Midbrain (tissue), 1 donor: Measurements from ENCODE around the gene MGAT5B.

Experiments used
- DNase-seq: peaks from one replicate; lab custom pipeline; 2025; lab: John Stamatoyannopoulos, UW

MGAT5B gene

GRCh38 chr17:76905836-76906235 lies 37.6 kb downstream of the MGAT5B start:
- no peak for DNase-seq

- DNase-seq, result no peak
Observed at GRCh38 chr17:76906463-76906862, 38.3 kb downstream of the MGAT5B start.

- no peak for DNase-seq
Observed at GRCh38 chr17:76907352-76907751, 39.1 kb downstream of the MGAT5B start.

DNA sequence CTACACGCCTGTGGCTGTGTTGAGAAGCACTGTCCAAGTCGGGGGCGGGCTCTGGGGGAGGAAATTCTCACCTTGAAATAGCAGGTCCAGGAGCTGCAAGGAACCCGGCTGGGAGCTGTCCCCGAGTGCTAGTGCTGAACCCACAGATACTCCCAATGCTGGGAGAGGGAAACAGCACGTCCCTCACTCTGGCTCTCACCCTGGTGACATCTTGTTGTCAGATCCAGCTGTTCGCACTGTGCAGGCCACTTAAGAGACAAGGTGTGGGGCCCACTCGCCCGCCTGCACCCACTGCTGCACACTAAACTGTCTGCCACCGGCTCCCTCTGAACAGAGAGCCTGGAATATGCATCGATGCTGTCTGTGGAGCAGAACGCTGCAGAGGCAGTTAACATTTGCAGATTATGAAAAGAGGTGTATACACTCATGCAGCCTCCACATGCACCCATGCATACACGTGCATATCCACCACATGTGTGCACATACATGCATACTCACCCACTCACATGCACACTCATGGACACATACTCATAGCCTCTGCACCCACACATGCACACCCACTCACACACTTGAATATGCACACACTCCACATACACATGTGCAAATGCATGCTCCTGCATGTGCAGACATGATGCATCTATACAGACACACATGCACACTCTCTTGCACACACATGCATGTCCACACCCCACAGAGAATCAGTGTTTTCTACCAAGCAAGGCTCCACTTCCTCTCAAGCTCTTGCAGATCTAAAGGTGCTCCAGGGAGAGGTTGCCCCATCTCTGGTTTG lies 42.0 kb downstream of the MGAT5B start:
- DNase-seq, result no peak

DNA sequence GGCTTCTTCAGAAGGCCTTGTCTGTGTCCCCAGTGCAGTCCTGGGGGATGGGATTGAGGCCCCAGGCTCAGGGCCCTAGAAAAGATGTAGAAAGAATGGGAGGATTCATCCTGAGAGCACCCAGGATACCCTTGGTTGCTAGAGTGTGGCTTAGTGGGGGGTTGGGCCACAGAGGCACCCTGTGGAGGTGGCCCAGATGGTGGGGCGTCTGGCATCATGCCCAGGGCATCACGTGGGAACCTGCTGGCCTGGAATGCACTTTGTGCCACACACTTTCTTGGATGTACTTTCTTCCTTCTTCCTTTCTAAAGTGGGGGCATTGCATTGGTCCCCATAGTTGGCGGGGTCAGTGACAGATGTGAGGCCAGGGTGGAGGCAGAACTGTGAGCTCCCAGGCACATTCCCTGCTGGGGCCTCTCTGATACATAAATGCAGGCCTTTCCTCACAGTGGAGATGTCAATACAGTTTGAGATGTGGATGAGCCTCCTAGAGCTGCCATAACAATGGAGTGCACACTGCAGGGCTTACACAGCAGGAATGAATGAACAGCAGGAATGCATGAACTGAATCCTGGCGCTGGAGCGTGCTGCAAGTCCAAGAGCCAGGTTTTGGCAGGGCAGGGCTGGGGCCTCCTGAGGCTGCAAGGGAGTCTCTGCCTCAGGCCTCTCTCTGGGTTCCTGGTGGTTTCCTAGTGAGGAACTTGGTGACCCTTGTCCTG lies 43.3 kb downstream of the MGAT5B start:
- DNase-seq, result no peak

DNA sequence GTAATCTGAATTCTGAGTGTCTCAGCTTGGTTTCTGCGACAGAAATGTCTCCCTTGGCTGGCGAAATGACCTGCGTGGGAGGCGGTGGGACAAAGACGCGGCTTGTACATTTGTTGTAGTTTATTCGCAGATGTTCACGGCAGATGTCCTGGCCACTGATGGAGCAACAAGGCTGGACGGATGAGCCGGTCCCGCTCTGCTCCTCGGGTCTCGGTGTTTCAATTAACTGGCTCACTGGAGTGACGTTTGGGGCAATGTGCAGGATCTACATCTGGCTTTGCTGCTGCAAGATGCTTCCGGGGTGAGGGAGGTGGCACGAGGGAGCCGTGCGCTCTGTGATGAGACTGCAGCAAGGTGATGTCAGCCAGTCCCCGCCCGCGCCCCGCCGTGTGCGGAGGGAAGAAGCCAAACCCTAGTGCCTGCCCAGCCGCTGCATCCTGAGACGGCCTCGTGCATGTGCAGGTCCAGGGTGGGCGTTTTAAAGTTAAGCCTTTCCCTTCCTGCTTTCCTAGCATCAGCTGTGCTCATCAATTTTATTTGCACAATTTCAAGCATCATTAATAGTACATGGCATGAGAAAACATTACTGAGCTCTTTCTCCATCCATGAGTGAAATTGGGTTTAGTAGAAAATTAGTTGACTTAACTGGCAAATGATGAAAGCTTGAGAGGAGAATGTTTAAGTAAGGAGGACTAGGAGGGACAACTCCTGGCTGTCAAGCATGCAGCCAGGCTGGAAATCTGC lies 44.4 kb downstream of the MGAT5B start:
- no peak for DNase-seq

- no peak for DNase-seq
Observed at GRCh38 chr17:76914937-76915336, 46.7 kb downstream of the MGAT5B start.

GRCh38 chr17:76915840-76916510 lies 47.8 kb downstream of the MGAT5B start:
- DNase-seq, result no peak

- DNase-seq, result no peak
Observed at GRCh38 chr17:76917829-76918228, 49.6 kb downstream of the MGAT5B start.

DNA sequence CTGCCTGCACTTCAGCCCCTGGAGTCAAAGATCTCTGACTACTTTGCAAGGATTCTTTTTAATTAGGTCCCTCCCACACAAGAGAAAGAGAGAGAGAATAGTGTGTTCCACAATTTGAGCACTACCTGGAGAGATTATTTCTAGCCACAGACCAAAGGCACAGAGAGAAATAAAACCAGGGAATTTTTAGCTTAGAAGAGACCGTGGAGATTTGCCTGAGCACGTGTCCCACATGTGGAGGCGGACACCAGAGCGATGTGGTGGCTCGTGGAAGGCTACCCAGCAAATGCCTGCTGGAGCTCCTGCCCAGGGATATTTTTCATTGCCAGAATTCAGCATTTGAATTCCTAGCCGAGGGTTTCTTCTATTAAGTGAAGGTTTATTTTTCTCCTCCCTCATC lies 50.6 kb downstream of the MGAT5B start:
- DNase-seq, result no peak

GRCh38 chr17:76920364-76921139 lies 52.3 kb downstream of the MGAT5B start:
- DNase-seq, result no peak

GRCh38 chr17:76921340-76922036 lies 53.3 kb downstream of the MGAT5B start:
- DNase-seq, result no peak

DNA sequence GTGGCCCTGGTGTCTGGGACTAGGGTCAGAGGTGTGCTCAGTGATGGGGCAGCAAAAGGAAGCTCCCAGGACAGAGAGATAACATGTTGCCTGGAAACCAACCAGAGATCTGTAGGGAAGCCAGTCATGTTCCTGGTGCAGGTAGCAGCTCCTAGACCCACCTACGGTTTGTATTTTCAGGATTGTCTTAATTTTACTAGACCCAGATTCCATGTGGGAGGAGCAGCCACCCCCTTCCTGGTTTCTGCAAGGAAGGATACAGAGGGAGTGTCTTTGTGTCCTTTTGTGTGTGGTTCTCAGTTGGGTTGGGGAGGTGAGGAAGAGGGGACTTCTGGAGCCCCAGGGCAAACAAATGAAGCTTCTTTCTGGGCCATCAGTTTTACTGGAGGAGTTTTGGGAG lies 53.9 kb downstream of the MGAT5B start:
- no peak for DNase-seq

GRCh38 chr17:76922967-76923366 lies 54.8 kb downstream of the MGAT5B start:
- DNase-seq, result no peak

DNA sequence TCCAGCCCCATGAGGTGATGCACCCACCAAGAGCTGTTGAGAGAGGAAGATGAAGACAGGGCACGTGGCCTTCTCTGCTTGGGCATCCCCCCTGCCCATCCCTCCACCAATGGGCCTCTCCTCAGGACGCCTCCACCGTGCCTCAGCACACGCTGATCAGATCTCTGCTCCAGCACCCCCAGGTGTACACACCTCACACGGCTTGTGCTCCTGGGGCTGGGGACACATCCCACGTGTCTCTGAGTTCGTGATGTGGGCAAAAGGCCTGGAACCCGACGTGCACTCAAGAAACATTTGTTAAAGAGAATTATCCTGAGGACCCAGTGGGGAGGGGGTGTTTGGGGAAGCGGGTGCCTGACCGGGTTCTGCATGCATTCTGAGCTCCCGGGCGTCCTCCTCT lies 55.3 kb downstream of the MGAT5B start:
- DNase-seq, result no peak

- DNase-seq, result no peak
Observed at GRCh38 chr17:76924345-76925342, 56.4 kb downstream of the MGAT5B start.

DNA sequence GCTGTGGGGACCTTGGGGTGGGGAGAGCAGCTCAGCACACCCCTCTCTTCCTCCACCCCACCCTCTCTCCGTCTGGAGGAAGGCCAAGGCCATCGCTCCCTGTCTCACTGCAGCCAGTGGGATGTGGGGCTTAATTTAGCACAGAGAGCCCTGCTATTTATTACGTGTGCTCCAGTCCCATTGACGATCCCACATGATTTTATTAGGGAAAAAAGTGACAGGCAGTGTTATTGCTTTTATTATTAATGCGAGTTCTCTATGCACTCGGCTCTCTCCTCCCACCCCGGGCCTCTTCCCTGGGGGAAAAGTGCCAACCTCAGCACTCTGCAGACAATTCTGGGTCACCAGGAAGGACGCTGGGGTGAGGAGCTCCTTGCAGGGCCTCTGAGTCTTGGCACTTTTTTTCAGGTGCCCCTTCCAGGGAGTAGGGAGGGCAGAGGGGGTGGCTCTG lies 57.3 kb downstream of the MGAT5B start:
- no peak for DNase-seq

DNA sequence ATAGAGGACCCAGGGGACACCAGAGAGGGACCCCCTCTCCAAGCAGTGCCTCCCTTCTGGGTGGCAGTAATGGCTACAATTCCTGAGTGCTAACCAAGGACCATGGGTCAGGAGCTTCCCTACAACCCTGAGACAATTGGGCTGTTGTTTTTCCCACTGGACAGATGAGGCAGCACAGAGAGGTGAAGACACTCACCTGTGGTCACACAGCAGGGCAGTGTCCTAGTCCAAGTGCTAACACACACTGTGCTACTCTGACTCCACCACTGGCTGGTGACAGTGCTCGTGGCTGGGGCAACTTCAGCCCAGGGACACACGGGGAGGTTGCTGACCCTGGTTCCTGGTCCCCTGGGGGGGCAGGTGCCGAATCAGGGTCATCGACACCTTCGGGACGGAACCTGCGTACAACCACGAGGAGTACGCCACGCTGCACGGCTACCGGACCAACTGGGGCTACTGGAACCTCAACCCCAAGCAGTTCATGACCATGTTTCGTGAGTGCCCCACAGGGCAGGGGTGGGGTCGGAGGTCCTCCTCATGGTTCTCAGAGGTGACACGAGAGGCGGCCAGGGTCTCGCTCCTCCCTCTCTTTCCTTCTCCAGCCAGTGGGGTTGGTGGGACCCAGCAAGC lies 58.1 kb downstream of the MGAT5B start:
- no peak for DNase-seq

- no peak for DNase-seq
Observed at GRCh38 chr17:76927577-76927976, 59.4 kb downstream of the MGAT5B start.
